ENCODE data around the gene EMC6. TPM values are rescaled to one million over a fixed set of nuclear protein-coding genes. Genes with fewer than 3 reads are reported as not detected.

Gene EMC6
- polyA plus RNA-seq, 1 donor (not counting 4 experiments of a cell fraction or from before 2014, with no cell fraction given) = 35.4 TPM

- no peak for FAIRE-seq
- no peak overlapping the region for H3K4me3 ChIP-seq (ENCODE audit: control insufficient read depth in 2 of 3, extremely low read depth in 1 of 3, insufficient read depth in 2 of 3, low read depth in 1 of 3, low read length in 3 of 3)
Observed at GRCh38 chr17:3685174-3685573, 16.6 kb downstream of the EMC6 start.

GRCh38 chr17:3688027-3688553, 19.5 kb downstream of the EMC6 start:
- no peak for FAIRE-seq
- Histone ChIP-seq H3K27me3 (ENCODE audit: control insufficient read depth, extremely low read depth, insufficient read depth, low read length) (peaks cover 15% of the 10 kb centered on the region), H3K9me1 (ENCODE audit: control insufficient read depth, extremely low read depth, insufficient read depth, low read length) (no peaks in the 10 kb centered on the region), H3K36me3 (ENCODE audit: control insufficient read depth in 2 of 2, extremely low read depth in 1 of 2, insufficient read depth in 2 of 2, low read length in 2 of 2) (no peaks in the 10 kb centered on the region), H3K9ac (ENCODE audit: control insufficient read depth, extremely low read depth, insufficient read depth, low read length) (no peak overlapping the region), H3K27ac (ENCODE audit: control insufficient read depth, insufficient read depth, low read length) (no peak overlapping the region), H4K20me1 (ENCODE audit: control insufficient read depth, extremely low read depth, insufficient read depth, low read length) (no peaks in the 10 kb centered on the region), H3K4me1 (ENCODE audit: control insufficient read depth, extremely low read depth, insufficient read depth, low read length) (no peaks in the 10 kb centered on the region), H3K4me3 (ENCODE audit: control insufficient read depth in 2 of 3, extremely low read depth in 1 of 3, insufficient read depth in 2 of 3, low read depth in 1 of 3, low read length in 3 of 3) (no peak overlapping the region), H2AFZ (ENCODE audit: control insufficient read depth, low read length) (no peak overlapping the region), H3K79me2 (ENCODE audit: control insufficient read depth, insufficient read depth, low read length) (no peaks in the 10 kb centered on the region), H3K4me2 (ENCODE audit: control insufficient read depth, extremely low read depth, insufficient read depth, low read depth, low read length) (no peak overlapping the region), H3K9me3 (ENCODE audit: control insufficient read depth, low read depth, low read length) (no peaks in the 10 kb centered on the region)
- dilution Hi-C loops (cut with MboI; ENCODE audit: extremely low pct_ligation_motif_present, low sequenced_read_pairs) = no loop called here
- TF ChIP-seq EZH2 (IDR thresholded peaks at IDR 0.05; ENCODE audit: low read length) (no peak), CTCF (optimal IDR thresholded peaks at IDR 0.05 in 1 of 3, IDR thresholded peaks at IDR 0.05 in 1 of 3, conservative IDR thresholded peaks at IDR 0.05 in 1 of 3; ENCODE audit: extremely low read depth in 1 of 3, insufficient read depth in 2 of 3, low read length in 3 of 3) (no peak)
- DNase-seq (ENCODE audit: low read depth, low spot score) = no peak

More at GRCh38 chr17:3685174-3685573, 16.6 kb downstream of the EMC6 start:
- Histone ChIP-seq H2AFZ (ENCODE audit: control insufficient read depth, low read length) (no peak overlapping the region), H4K20me1 (ENCODE audit: control insufficient read depth, extremely low read depth, insufficient read depth, low read length) (no peaks in the 10 kb centered on the region), H3K9me3 (ENCODE audit: control insufficient read depth, low read depth, low read length) (no peaks in the 10 kb centered on the region), H3K9me1 (ENCODE audit: control insufficient read depth, extremely low read depth, insufficient read depth, low read length) (no peaks in the 10 kb centered on the region), H3K9ac (ENCODE audit: control insufficient read depth, extremely low read depth, insufficient read depth, low read length) (no peak overlapping the region), H3K4me2 (ENCODE audit: control insufficient read depth, extremely low read depth, insufficient read depth, low read depth, low read length) (peak overlapping the region; percentile 22), H3K27me3 (ENCODE audit: control insufficient read depth, extremely low read depth, insufficient read depth, low read length) (peaks cover 15% of the 10 kb centered on the region), H3K4me1 (ENCODE audit: control insufficient read depth, extremely low read depth, insufficient read depth, low read length) (no peaks in the 10 kb centered on the region), H3K27ac (ENCODE audit: control insufficient read depth, insufficient read depth, low read length) (no peak overlapping the region), H3K79me2 (ENCODE audit: control insufficient read depth, insufficient read depth, low read length) (no peaks in the 10 kb centered on the region), H3K36me3 (ENCODE audit: control insufficient read depth in 2 of 2, extremely low read depth in 1 of 2, insufficient read depth in 2 of 2, low read length in 2 of 2) (no peaks in the 10 kb centered on the region)
- TF ChIP-seq EZH2 (IDR thresholded peaks at IDR 0.05; ENCODE audit: low read length) (no peak), CTCF (optimal IDR thresholded peaks at IDR 0.05 in 1 of 3, IDR thresholded peaks at IDR 0.05 in 1 of 3, conservative IDR thresholded peaks at IDR 0.05 in 1 of 3; ENCODE audit: extremely low read depth in 1 of 3, insufficient read depth in 2 of 3, low read length in 3 of 3) (no peak)
- dilution Hi-C loops (cut with MboI; ENCODE audit: extremely low pct_ligation_motif_present, low sequenced_read_pairs) = no loop called here
- DNase-seq (ENCODE audit: low read depth, low spot score) = no peak

Measured in keratinocyte (primary cell).